GM12891 (cell line): ENCODE data around the gene TPRKB.
"Not testable (repeated sequence)": the region's sequence is repeated elsewhere in the genome, so short reads cannot be mapped to it uniquely, and the experiment has no call there.

ENCODE experiments used
- DNase-seq: peaks from one replicate; pipeline ENCODE4 v3.0.0; 2011; ENCODE audit warnings: low spot score; ENCODE audit not compliant: insufficient read length
- FAIRE-seq: peaks from 2 replicates; lab custom pipeline; 2011; peaks lifted over from hg19 to GRCh38; lab: Jason Lieb, UNC
- PAX5 ChIP-seq: IDR thresholded peaks from 2 replicates; pipeline ENCODE4 v1.6.1; 2011; ENCODE audit warnings: low read length, moderate library complexity, mild to moderate bottlenecking; ENCODE audit not compliant: insufficient read depth, severe bottlenecking
- POLR2A ChIP-seq: IDR thresholded peaks from 2 replicates; pipeline ENCODE4 v1.6.1; 2011; ENCODE audit warnings: low read depth, low read length, control low read depth
- POLR2AphosphoS5 ChIP-seq: IDR thresholded peaks from 2 replicates; pipeline ENCODE4 v1.6.1; 2011; ENCODE audit warnings: low read depth, low read length, control low read depth
- POU2F2 ChIP-seq: IDR thresholded peaks from 2 replicates; pipeline ENCODE4 v1.6.1; 2011; ENCODE audit warnings: low read depth, mild to moderate bottlenecking, control low read depth, low read length, moderate library complexity
- SPI1 ChIP-seq: IDR thresholded peaks from 2 replicates; pipeline ENCODE4 v1.6.1; 2011; ENCODE audit warnings: low read depth, low read length, control low read depth
- TAF1 ChIP-seq: IDR thresholded peaks from 2 replicates; pipeline ENCODE4 v1.6.1; 2011; ENCODE audit warnings: low read depth, low read length, control low read depth

The TPRKB gene

DNA sequence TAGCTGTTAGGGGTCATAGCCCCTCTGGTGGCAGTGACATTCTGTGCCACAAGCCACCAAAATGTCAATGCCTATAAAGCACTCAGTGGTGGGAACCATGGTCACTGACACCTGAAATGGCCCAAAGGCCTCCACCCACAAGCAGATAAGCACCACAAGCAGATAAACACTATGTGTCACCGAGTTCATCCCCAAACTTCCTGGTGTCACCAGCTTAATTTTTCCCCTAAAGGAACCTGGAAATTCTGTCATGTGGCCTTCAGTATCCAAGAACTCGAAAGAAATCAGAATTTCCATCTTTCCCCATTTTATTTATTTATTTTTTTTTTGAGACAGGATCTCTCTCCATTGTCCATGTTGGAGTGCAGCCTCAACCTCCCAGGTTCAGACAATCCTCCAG, 3.6 kb upstream of the TPRKB start:
- DNase-seq: no peak
- no peak for TF ChIP-seq SPI1
- no peak for TF ChIP-seq PAX5
- TF ChIP-seq POLR2AphosphoS5: no peak
- TF ChIP-seq POU2F2: no peak
- no peak for TF ChIP-seq TAF1
- TF ChIP-seq POLR2A: no peak
- FAIRE-seq: no peak

DNA sequence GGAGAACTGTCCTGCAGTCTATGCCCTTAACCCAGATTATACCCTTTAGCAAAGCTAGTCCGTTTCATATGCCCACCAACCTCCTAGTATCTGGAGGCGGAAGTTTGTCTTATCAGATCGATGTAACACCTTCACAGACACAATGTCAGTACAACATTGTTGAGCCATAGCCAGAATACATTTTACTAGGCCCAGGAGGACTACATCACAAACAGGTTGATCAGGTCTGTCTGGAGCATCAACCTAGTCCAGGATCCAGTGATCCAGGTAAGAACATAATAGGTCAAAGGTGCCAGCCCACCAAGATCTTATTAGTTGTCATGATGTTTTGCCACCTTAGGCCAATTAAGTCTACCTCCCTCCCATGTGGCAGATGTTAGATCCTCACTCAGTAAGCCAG, 2.0 kb upstream of the TPRKB start:
- no peak for DNase-seq
- no peak for FAIRE-seq
- TF ChIP-seq POLR2AphosphoS5 (no peak), POLR2A (no peak), SPI1 (no peak), TAF1 (no peak), POU2F2 (no peak), PAX5 (no peak)

DNA sequence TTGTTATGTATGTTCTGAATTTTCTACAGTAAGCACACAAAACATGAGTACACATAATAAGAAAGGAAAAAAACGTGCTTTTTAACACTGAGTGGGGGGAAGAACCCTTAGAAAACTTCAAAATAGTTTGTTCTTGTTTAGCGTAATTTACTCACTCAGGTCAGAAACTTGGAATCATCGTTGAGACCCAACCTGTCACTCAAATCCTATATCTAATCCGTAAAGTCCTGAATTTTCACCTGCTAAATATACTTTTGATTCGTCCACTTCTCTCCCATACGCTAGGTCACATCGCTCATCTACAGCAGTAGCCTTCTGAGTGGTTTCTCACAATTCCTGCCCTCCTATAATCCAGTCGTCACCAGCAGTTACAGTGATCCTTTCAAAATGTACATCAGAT, 767 bp downstream of the TPRKB start:
- FAIRE-seq: peak; percentile 16
- TF ChIP-seq POU2F2: no peak
- TF ChIP-seq TAF1: no peak
- no peak for TF ChIP-seq POLR2AphosphoS5
- no peak for TF ChIP-seq PAX5
- no peak for TF ChIP-seq SPI1
- no peak for TF ChIP-seq POLR2A

GRCh38 chr2:73730810-73731209, 6.3 kb downstream of the TPRKB start:
- FAIRE-seq (no peak), DNase-seq (no peak)
- TF ChIP-seq POLR2AphosphoS5 (no peak), SPI1 (0 out of 2 replicates have a peak, but pooled peaks have one; percentile 15)

More for the DNA sequence above, 767 bp downstream of the TPRKB start:
- DNase-seq: no peak

GRCh38 chr2:73728711-73729110, 8.4 kb downstream of the TPRKB start:
- TF ChIP-seq POU2F2 (no peak), TAF1 (no peak), POLR2A (no peak), PAX5 (no peak), POLR2AphosphoS5 (no peak), SPI1 (no peak)
- DNase-seq (no peak), FAIRE-seq (no peak)

DNA sequence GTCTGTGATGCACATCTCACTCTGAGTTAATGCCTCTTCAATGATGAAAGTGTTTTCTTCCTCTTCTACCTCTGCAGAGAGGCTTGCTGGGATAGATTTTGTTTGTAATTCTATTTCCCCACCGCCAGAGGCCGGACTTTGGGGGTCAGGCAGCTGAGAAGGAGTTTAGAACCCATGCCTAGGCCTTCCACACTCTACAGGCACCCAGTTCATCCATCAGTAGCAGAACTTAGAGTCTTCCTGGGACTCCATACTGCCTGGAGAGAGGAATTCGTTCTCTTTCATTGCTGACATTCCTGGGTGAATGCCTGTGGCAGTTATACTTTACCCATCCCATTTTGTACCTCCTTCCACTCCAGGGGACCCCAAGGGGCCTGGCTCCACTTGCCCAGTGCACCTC, 9.1 kb downstream of the TPRKB start:
- DNase-seq (no peak), FAIRE-seq (no peak)
- no peak for TF ChIP-seq TAF1
- TF ChIP-seq POLR2AphosphoS5: no peak
- no peak for TF ChIP-seq POLR2A
- no peak for TF ChIP-seq PAX5
- no peak for TF ChIP-seq SPI1
- no peak for TF ChIP-seq POU2F2

GRCh38 chr2:73726657-73727056, 10.5 kb downstream of the TPRKB start:
- not testable (repeated sequence) for FAIRE-seq, DNase-seq

DNA sequence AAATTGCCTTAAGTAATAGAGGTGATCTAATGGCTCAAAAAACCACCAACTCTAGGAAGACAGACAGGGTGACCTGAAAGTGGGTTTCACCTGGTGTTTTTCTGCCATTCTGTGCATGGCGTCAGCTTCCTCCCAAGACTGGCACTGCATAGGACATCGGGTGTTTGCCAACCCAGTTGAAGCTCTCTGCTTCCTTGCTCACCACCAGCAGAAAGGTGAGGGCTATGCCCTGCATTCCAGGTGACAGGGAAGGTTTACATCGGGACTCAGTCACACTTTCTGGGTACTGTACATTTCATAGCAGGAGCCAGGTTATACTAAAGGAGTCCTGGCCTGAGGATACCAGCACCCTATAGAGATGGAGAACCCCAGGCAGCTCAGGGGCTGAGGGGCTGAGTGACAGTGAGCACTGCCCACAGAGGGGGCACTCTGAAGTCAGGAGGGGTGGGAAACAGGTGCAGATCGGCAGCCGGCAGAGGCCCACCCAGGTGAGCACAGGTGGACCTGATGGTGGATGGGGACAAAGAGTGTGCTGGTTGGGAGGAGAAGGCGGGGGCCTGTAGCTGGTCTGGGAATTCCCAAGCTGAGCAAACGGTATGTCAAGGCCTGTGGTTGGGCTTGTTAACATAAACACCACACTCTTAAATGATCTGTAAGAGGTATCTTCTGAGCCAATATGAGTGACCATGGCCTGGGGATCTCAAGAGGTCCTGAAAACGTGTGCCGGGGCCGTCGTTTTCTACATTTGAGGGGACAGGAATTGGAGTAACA, 18.1 kb downstream of the TPRKB start:
- TF ChIP-seq POLR2A: no peak
- TF ChIP-seq PAX5: no peak
- no peak for TF ChIP-seq SPI1
- no peak for TF ChIP-seq POU2F2
- no peak for TF ChIP-seq POLR2AphosphoS5
- TF ChIP-seq TAF1: no peak
- DNase-seq (no peak), FAIRE-seq (no peak)

DNA sequence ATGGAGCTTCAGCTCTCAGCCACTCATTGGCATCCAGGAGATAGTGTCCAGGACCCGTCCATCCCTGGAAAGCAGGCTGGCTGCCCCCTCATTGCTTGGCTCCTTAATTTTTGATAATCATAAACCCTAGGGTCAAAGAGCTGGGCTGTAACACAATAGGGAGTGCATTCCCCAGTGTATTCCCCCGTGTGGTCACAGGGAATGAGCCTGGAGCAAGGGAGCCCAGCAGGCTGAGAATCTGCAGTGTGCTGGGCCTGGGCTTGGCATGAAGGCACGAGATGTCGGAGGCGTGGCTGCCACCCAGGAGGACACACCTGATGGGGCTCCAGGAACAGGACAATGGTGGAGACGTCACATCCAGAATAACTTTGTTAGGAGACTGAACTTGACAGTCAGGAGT, 18.7 kb downstream of the TPRKB start:
- no peak for TF ChIP-seq PAX5
- TF ChIP-seq POU2F2: no peak
- no peak for TF ChIP-seq POLR2A
- TF ChIP-seq POLR2AphosphoS5: no peak
- no peak for TF ChIP-seq TAF1
- no peak for TF ChIP-seq SPI1
- FAIRE-seq (no peak), DNase-seq (no peak)

- FAIRE-seq, DNase-seq: not testable (repeated sequence)
Measured at GRCh38 chr2:73717695-73718094, 19.4 kb downstream of the TPRKB start.

- DNase-seq (no peak), FAIRE-seq (no peak)
- no peak for TF ChIP-seq SPI1
Measured at GRCh38 chr2:73717251-73717606, 19.9 kb downstream of the TPRKB start.
